NCI-H345 (cell line): ENCODE results near the gene AIFM2.
"Not testable (repeated sequence)": the region's sequence is repeated elsewhere in the genome, so short reads cannot be mapped to it uniquely, and the experiment has no call there.

Experiments used
- DNase-seq: peaks from one replicate; lab custom pipeline; 2025; lab: John Stamatoyannopoulos, UW

The AIFM2 gene

DNA sequence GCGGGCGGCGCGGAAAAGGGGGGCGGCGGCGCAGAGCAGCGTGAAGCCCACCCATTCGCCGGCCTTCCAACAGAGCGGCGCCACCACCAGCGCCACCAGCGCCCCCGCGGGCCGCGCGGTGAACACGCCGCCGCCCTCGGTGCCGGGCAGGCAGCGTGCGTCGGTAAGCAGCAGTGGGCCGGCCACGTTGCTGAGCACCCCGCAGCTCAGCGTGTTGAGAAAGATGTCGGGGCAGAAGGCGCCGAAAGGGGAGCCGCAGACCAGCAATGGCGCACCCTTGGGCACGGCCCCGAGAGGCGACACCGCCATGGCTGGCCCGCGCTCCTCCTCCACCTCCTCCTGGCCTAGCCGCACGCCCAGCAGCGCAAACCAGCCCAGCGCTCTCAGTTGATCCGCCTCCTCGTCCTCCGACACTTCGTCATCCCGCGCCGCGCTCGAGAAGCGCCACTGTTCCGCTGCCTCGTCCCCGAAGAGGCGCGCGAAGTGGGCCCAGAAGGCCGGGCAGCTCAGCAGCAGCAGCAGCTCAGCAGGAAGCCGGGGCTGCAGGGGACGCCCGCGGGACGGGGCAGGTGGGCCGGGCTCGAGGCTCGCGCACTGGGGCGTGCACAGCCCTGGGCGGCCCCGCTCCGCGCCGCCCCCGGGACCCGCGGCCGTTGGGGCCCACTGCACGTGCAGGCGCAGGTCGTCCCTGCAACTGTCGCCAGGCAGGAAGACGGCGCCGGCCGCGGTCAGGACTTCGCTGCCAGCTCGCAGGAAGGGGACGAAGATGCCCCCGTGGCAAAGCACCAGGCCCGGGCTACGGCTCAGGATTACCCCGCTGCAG, 13.3 kb upstream of the AIFM2 start:
- peak; percentile 61 for DNase-seq

DNA sequence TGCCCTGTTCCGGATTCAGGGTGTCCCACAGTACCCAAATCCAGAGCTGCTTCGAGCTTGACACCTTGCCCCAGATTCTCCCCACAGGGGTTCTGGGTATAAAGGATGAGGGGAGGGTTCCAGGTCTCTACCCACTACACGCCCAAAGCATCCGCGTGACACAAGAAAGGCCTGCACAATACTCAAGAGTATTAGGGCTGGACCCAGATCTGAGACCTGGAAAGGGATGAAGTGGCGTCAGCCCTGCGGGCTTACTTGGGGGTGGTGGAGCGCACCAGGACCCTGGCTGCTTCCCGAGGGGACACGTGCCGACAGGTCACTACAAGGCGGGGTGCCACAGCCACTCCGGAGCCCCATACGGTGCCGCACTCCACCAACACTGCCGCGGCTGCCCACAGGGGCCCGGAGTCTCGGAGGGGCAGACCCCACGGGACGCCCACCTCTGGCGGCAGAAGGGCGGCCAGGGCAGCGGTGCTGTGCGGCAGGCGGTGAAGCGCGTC, 12.6 kb upstream of the AIFM2 start:
- no peak for DNase-seq

DNA sequence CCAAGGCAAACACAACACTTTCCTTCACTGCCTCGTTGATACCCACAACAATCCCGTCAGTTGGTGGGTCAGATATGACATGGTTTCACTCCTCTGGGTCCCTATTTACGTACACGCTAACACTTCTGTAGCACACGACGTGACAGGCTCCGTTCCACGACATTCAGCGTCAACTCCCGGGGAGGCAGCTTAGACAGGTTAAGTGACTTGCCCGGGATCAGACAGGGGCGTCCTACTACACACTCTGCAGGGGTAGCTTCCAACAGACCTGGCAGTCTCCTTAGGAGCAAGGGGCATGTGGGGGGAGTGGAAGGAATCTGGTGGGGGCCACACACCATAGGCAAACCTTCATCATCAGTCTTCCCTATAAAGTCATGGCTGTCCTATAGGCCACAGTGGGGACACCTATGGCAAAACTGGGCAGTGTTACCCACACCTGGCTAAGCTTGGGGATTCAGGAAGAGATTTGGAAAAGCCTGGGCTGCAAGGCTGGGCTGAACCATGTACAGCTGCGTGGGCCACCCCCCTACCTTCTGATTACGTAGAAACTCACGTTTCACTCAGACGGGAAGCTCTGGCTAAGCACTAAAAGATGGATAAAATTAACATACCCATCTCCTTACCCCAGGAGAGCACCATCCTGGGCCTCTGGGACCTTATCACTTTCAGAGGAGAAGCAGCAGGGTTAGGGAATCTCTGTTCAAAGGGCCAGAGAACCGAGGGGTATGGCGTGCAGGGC, 11.9 kb upstream of the AIFM2 start:
- no peak for DNase-seq

DNA sequence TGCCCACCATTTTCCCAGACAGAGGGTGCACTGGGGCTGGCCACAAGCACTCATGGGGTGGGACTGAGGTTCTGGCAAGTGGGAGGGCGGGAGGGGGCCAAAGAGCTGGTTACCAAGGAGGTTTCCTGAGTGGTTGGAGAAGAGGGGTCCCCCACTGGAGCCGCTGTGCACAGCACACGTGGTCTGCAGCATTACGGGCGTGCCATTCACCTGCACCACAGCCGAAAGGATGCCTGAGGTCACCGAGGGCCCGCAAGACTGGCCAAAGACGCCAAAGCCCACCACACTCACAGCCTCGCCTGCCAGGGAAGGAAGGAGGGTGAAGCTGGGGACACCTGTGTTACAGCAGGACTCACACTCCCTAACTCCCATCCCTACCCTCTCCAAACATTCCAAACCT, 9.9 kb upstream of the AIFM2 start:
- DNase-seq: no peak

DNA sequence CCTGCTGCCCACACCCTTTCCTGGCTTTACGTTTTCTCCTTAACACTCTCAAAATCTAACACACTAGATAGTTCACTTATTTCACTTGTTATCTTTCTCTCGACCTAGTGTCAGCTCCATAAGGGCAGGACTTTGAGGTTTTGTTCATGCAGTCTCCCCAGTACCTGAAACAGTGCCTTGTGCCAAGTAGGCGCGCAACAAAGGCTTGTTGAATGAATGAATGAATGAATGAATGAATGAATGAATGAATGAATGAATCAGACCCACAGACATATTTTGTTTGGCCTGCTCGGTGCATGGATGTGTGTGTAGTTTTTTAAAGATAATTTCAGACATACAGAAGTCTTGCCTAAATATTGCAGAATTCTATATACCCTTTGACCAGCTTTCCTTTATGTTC, 7.7 kb upstream of the AIFM2 start:
- DNase-seq: no peak

DNA sequence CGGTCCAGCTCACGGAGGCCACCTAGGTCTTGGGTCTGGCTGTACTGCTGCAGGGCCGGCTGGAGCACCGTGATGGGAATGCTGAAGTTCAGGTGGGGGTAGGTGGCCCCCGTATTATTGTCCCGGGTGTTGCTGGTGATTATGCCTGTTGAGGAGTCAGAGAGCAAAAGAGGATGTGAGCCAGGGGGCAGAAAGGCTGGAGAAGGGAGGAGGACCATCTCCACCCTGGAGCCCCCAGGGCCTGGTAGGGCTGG, 7.3 kb upstream of the AIFM2 start:
- no peak for DNase-seq

DNA sequence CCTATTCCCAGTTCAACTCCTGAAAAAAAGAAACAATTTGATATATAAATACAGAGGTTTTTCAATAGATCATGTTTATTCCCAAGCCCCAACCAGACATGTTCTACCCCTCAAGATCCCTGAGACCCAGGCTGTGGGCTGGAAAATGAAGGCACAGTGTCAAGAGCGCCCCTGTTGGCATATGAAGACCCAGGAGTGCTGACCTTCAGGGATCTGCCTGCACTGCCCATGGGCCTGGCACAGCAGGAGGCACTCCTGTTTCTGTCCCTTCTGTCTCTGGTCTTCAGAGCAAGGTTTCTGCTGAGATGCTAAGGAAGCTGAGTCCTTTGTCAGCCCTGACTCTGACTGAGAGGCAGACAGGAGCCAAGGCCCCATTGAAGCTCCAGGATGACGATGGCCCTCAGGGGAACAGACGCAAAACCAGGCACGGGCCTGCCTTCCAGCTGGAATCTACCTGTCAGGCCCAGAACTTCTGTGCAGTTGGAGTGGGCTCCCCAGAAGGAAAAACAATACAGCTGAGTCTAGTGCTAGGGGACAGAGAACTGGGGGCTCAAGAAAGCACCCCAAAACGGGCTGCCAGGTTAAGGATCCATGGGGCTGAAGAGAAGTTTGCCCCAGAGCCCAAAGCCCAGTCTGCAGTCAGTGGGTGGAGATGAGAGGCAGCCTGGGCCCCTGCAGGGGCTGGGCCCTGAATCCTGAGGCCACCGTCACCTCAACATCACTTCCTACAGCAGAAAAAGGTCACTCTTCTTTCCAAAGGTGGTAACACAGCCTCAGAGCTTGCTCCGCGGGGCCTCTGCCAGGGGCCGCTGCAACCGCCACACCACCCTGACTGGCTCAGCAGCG, 6.7 kb upstream of the AIFM2 start:
- no peak for DNase-seq

DNA sequence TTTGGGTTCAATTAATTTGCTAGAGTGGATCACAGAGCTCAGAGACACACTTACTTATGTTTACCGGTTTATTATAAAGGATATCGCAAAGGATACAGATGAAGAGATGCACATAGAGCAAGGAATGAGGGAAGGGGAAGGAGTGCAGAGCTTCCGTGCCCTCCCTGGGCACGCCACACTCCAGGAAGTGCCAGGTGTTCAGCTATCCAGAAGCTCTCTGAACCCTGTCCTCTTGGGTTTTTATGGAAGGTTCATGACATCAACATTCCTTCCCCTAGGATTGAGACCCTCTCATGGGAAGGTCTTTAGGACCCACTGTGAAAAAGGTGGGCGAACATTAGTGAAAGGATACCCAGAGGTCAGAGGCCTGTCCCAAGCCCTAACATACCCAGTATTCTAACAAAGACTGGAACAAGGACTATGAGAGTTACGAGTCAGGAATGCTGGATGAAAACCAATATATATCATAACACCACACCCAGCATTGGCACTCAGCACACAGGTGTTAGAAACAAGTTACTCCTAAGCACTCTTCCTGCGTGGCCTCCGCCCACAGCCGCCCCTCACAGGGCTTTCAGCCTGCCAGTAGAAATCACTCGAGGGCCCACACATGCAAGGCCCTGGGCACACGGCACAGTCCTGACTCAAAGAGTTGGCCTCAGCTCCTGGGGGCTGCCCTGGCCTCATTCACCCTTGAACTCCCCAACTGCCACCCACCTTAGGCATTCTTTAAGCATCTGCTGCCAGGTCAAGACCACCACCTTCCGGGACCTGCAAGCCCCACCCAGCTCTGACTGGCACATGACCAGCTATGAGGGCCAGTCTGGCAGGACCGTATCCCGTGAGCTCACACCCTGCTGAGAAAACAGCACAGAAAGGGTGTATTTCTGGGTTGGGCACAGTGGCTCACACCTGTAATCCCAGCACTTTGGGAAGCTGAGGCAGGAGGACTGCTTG, 5.6 kb upstream of the AIFM2 start:
- DNase-seq: no peak

DNA sequence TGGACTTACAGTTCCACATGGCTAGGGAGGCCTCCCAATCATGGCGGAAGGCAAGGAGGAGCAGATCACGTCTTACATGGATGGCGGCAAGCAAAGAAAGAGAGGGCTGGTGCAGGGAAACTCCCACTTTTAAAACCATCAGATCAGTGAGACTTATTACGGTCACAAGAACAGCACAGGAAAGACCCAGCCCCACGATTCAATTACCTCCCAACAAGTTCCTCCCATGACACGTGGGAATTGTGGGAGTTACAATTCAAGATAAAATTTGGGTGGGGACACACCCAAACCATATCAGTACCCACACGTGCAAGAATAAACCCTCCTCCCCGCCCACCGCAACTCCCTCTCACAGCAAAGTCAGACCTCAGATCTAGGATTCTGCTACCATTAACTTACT, 4.5 kb upstream of the AIFM2 start:
- DNase-seq: no peak

DNA sequence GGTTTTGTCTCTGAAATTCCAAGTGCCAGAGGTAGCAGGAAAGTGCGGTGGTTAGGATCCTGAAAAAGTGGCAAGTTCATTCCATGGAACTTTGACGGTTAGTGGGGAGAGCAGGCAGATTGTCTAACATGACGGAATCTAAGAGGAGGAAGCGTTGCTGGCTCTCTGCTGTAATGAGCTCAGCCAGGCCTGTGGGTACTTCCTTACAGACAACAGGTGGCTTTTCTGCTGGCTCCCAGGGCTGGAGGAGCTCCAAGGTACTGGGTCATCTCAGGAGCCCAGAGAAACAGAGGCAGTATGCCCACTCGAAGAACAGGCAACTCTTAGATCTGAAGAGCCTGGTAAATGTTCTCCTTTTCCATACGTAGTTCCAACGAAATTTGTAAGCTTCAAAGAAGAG, 3.1 kb upstream of the AIFM2 start:
- DNase-seq: no peak

DNA sequence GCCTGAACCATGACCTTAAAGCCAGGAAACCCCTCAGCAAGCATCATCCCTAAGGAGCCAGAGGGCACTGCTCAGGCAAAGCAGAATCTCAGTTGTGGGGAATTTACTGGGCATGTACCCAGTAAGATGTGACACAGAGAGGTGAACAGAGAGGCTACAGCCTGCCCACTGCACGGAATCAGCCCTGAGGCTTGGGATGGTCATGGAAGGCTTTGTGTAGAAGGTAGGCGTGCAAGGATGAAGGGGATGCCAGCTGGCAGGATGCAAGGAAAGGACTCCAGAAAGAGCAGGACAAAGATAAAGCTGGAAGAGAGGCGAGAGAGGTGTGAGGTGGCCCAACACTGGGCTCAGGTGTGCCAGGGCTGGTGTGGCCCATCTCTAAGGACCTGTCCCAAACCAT, 2.4 kb upstream of the AIFM2 start:
- DNase-seq: no peak

DNA sequence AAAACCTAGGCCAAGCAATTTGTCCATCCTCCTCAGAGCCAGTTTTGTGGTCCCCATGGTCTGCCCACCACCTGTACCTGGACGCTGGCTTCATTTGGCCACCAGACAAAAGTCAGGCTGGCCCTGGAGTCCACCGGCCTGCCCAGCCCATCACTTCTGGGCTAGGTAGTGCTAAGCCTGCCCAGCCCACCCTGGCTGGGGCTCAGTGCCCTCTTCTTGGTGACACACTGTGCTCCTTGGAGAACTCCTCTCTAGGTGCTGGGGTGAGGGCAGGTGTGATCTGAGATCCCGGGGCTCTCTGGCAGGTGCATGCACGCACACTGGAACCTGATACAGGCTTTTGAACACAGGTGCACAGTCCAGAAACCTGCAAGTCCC, 1.1 kb downstream of the AIFM2 start:
- DNase-seq: no peak

DNA sequence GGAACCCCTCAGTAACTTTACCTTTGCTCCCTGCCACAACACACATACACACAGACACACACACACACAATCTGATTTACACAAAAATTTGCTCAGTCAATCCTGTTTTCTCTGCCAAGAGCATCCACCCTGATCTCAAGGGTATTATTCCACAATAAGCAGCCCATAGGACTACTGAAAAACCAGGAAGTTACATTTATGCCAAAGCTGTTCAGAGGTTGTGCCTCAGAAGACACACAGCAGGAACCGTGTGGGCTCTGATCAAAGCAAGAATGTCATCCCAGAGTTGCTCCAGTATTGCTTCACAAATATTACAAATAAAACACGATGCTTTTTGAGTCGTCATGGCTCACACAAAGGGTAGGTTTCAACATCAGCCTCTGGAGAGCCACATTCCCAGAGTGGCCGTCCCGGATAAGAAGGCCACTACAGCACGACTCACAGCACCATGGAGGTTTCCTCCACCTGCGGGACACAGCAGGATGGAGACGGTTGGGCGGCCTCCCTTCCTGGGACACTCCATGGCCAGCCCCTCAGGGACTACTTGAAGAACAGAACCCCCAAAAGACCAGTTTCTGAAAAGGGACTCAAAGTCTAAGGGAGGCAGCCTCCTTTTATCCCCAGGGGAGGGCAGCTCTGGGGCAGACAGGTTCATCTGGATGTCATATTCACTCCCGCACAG, 1.6 kb downstream of the AIFM2 start:
- no peak for DNase-seq

DNA sequence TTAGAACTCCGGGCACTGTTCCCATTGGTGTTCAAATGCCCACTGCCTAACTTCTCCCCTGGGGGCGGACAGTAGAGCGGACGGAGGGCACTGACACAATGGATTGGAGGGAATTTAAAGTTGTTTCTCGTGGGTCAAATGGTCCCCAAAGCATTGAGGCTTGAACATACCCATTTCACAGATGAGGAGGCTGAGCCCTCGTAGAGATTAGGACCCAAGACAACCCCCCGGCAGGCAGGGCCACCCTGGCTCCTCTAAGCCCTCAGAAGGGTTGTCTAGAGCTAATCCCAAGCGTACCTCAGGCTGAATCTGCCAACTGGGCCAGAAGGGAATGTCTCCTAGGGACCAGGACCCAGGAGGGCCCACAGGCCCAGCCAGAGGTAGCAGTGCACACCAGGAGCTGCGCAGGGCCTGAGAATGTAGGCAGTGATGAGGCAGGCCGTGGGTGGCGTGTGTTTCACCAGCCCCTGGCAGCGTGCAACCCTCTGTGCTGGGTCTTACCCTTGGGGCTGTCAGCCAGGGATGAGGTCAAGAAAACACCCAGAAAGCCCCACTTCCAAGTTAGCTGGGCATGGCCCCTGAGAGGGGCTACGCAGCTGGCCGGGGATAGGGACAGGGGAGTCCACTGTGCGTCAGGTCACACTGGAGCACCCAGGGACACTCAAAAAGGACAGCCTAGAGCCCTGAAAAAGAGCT, 5.8 kb downstream of the AIFM2 start:
- no peak for DNase-seq

DNA sequence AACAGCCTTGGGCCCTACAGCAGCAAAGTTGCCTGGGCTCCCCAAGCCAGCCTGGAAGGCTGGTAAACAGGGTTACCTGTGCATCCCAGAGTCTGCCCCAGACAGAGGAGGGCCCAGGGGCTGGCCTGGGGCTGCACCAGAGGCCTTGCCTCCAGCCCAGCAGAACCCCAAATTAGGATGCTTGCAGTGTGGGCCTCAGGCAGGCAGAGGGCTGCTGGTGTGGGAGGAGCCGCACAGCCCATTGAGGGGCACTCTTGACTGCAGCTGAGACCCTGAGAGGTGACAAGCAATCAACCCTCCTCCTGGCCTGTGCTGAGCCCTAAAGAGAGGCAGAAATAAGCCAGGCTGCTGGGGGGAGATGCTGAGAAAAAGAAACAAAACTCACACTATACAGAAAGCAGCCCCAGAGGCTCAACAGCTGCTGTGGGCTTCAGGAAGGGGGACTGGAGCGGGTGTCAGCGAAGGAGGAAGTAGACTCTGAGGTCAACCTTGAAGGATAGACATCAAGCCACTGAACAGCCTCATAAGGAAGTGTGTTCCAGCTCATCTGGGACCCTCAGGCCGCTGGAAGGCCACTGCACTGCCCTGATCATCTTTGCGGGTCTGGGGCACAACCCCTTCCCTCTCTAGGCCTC, 6.6 kb downstream of the AIFM2 start:
- no peak for DNase-seq

DNA sequence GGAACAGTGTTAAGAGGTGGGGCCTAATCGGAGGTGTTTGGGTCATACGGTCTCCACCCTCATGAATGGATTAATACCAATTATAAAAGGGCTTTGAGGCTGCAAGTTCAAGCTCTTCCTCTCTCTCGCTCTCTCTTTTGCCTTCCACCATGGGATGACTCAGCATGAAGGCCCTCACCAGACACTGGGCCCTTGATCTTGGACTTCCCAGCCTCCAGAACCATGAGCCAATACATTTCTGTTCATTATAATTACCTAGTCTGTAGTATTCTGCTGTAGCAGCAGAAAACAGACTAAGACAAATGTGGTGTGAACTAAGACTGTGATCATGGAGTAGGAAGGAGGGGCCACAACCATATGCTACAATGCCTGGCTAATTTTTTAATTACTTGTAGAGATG, 7.7 kb downstream of the AIFM2 start:
- DNase-seq: no peak

DNA sequence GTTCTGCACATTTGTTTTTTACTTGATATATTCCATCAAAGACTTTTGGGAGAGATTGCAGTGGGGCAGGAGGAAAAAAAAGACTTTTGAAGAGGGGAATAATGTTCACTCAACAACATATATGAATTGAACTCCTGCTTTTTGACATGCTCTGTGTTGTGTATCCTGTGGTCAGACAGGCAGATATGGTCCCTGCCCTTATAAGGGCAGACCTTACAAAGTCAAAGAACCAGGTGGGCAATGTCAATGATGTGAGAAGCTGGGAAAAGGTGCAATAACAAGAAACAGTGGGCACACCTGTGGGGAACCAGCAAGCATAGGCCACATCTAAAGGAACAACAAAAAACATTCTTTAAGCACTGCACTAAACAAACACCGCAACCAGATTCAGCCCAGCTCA, 8.2 kb downstream of the AIFM2 start:
- DNase-seq: no peak

DNA sequence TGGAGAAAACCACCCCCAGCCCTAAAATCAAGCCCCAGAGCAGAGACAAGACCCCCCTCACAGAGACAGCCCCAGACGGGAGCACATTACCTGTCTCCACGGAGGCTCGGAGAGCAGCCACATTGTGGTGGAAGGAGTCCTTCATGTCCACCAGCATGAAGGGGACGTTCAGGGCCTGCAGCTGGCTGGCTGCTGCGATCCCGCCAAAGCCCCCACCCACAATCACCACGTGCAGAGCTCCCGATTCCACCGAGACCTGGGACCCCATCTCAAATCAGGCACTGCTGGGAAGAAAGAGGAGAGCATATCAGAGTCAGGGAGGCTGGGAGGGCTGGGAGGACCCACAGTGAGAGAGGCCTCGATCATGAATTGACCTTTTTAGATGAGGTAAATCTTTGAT, 8.8 kb downstream of the AIFM2 start:
- no peak for DNase-seq

DNA sequence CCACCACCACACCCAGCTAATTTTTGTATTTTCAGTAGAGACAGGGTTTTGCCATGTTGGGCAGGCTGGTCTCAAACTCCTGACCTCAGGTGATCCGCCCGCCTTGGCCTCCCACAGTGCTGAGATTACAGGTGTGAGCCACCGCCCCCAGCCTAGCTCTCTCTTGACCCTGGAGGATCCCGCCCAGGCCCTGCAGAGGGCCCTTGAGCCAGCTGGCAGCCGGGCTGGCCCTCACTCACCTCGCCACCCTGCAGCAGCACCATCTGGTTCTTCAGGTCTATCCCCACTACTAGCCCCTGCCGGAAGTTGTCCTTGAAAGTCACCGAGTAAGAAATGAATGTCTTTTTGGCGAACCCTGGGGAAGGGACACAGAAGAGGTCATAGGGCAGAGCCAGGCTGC, 9.5 kb downstream of the AIFM2 start:
- not testable (repeated sequence) for DNase-seq

DNA sequence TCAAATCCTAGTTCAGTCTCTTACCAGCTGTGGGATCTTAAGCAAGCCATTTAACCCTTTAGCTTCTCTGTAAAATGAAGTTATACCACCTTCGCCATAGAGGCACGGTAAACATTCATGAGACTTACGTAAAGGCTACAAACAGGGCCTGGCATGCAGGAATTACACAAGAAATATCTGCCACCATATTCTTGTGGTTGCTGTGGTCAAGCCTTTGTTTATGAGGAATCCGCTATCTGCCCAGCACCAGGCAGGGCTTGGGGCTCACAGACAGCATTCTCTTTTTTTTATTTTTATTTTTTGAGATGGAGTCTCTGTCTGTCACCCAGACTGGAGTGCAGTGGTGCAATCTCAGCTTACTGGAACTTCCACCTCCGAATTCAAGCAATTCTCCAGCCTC, 9.9 kb downstream of the AIFM2 start:
- DNase-seq: no peak
